H54 (cell line): ENCODE results near the gene EIF3L.
"Not testable (repeated sequence)": the region's sequence is repeated elsewhere in the genome, so short reads cannot be mapped to it uniquely, and the experiment has no call there.

Experiments used
- DNase-seq: peaks from one replicate; pipeline ENCODE4 v3.0.0; 2011; ENCODE audit warnings: low spot score, mixed read lengths; ENCODE audit not compliant: insufficient read length
- FAIRE-seq: peaks from 3 replicates; lab custom pipeline; 2011; peaks lifted over from hg19 to GRCh38; lab: Jason Lieb, UNC
- POLR2A ChIP-seq: IDR thresholded peaks from 2 replicates; pipeline ENCODE4 v1.6.1; 2011; ENCODE audit warnings: low read depth, mild to moderate bottlenecking, low read length

EIF3L gene

DNA sequence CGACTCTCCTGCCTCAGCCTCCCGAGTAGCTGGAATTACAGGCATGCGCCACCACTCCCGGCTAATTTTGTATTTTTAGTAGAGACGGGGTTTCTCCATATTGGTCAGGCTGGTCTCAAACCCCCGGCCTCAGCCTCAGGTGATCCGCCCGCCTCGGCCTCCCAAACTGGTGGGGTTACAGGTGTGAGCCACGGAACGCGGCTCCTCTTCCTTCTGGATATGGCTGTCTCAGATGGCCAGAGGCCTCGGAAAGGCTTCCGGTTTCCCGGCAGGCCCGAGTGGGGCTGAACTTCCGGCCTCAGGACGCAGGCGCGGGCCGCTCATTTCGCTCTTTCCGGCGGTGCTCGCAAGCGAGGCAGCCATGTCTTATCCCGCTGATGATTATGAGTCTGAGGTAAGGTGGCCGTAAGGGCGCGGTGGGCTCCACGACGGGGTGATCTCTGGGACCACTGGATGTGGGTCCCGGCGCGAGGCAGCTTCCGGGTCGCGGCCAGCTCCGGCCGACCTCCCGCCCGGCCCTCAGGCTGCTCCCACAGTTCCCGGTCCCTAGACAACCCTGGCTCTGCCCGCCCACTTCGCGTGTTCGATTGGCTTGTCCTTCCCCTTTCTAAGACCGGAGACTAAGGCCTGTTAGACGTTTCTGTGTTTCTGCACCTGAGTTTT, at the start of gene EIF3L:
Gene EIF3L (plus strand): TSS at position 331 of the 663 bp plus-strand sequence. CDS start 31 bp downstream, at position 362.
- DNase-seq: peak; percentile 79
- peak; percentile 79 for TF ChIP-seq POLR2A
- no peak for FAIRE-seq

DNA sequence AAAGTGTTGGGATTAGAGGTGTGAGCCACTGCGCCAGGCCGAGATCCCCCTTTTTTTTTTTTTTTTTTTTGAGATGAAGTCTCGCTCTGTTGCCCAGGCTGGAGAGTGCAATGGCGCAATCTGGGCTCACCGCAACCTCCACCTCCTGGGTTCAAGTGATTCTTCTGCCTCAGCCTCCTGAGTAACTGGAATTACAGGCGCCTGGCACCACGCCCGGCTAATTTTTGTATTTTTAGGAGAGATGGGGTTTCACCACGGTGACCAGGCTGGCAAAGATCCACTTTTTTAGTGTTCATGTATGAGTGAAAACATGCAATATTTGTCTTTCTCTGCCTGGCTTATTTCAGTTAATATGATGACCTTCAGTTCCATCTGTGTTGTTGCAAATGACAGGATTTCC, 49.2 kb upstream of the EIF3L start:
- not testable (repeated sequence) for FAIRE-seq, DNase-seq

DNA sequence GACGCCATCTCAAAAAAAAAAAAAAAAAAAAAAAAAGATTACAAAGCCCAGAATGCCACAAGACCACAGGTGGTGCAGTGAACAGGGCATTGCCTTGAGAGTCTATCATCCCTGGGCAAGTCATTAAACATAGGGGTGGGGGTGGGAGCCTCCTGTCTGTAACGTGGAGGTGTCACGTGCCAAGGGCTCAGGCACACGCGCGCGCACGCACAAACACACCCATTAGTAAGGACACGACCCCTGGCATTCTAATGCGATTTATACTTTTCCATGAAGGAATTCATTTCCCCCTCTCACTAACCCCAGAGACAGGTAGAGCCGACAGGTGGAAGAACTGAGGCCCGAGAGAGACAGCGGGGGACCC, 47.3 kb upstream of the EIF3L start:
- TF ChIP-seq POLR2A: no peak
- FAIRE-seq (no peak), DNase-seq (no peak)

DNA sequence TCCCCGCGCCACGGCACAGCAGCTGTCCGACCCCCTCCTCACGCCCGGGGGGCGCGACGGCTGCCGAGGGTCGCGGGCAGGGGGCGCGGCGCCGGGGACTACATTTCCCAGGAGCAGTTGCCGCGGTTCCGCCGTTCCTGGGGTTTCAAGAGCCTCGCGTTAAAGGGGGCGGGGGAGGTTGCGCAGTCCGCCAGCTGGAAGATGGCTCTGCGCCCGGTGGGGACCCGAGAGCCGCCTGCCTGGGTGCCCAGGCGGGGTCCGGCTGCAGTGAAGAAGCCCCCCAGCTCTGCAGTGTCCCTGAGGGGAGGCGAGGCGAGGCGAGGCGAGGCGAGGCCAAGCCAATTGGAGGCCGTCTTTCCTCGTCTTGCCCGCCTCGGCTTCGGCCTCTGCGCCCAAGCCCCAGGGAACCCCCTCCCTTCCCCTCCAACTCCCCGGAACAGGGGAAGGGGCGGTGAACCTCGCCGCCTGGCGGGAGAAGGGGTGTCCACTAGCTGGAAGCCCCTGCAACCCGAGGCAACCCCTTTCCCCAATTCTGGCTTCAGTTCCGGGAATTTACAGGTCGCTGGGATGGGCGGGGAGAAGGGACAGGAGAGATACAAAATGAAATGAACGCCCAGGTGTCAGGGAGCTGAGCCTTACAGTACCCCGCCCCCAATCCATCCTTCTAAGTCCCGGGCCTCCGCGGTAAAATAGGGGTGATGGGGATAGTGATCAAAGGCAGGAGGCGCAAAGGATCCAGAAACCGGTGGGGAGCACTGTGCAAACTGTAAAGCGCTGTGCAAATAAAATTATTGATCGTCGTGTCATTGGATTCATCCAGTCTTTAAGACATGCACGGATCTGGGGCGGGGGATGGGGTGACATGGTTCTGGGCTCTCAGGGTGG, 46.7 kb upstream of the EIF3L start:
- DNase-seq (no peak), FAIRE-seq (no peak)
- no peak for TF ChIP-seq POLR2A

DNA sequence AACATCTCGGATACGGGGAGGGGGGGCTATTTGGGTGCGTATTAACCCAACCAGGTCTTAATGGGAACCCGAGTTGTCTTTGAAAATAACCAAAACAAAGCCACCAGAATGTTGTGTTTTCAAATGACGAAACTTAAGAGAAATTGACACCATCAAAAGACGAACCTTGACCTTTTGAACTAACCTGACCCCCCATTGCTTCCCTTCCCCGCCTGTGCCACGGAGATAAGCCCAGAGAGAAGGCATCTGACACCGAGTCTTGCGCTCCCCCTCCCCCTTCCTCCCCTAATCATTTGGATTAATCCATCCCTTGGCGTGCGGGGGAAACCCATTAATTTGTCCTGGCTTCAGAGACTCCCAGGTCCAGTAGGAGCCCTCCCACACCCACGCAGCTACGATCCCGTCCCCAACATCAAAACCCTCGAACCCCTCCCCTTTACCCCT, 46.0 kb upstream of the EIF3L start:
- DNase-seq (no peak), FAIRE-seq (no peak)
- no peak for TF ChIP-seq POLR2A

DNA sequence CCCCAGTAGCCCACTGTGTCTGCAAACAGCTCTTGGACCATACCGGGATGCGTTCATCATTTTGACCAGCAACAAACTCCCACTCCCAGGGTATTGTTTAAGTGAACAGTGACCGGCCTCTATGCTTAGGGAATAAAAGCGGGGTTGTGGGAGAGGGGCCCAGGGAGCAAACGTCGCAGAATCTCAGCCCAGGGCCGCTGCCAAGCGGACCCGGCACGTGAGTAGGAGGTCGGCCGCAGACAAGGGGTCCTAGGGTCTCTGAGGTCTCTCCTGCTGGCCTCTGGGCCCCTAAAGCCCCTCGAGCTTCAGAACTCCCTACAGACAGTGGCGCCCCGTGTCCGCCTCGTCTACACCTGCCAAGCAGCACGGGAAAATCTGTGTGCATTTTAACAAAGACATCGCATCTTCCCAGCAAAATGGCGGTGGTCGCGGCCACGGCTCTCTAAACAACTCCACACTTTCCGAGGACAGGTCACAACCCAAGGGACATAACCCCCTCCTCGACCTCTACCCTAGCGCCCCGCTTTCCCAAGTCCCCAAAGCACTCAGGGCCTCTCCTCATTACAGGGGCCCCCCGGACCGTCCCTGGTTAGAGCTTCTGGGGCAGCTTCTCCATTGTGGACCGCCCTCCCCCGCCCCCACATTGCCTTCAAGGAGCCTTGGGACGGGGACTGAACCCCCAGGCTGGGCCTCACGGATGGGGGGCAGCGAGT, 45.4 kb upstream of the EIF3L start:
- TF ChIP-seq POLR2A: no peak
- DNase-seq (no peak), FAIRE-seq (no peak)

DNA sequence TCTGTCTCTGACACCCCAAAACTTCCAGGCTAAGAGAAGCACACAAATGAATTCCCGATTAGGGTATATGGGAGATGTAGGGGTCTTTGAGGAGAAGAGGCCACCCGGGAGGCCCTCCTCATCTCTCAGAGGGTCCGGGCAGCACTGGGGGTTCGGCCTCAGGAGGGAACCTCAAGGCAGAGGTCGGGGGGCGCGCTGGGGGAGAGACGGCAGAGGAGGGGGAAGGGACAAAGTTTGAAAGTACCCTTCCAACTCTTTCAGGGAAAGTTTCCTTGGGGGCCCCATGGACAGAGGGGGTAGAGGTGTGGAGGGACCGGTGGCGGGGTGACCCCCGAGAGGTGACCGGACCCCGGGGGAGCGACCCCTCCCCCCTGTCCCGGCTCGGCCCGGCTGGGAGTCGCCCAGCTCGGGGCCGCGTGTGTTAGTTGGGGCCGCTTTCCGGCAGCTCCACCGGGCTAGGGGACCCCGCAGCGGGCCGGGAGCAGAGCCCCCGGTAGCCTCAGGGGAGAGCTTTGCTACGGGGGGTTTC, 44.8 kb upstream of the EIF3L start:
- no peak for FAIRE-seq
- TF ChIP-seq POLR2A: no peak
- no peak for DNase-seq

DNA sequence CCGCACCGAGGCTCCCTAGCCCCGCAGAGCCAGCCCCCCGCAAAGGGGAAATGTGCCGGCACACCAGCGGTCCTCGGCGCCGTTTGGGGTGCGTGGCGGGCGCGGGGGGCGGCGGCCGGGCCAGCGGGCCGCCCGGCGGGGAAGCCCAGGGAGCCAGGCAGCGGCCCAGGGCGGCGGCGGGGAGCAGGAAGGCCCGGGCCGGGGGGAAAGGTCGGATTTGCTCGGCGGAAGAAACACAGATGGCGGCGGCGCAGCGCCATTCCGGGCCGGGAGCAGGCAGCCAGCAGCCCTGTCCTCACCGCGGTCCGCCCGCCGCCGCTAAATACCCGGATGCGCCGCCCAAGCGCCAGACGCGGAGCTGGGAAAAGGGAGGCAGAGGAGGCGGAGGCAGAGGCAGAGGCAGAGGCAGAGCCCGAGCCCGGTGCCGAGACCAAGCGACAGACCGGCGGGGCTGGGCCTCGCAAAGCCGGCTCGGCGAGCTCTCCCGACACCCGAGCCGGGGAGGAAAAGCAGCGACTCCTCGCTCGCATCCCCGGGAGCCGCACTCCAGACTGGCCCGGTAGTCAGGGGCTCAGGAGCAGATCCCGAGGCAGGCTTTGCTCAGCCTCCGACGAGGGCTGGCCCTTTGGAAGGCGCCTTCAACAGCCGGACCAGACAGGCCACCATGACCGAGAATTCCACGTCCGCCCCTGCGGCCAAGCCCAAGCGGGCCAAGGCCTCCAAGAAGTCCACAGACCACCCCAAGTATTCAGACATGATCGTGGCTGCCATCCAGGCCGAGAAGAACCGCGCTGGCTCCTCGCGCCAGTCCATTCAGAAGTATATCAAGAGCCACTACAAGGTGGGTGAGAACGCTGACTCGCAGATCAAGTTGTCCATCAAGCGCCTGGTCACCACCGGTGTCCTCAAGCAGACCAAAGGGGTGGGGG, 44.1 kb upstream of the EIF3L start:
- no peak; the same call in 1 of the 2 replicates for TF ChIP-seq POLR2A
- DNase-seq (no peak), FAIRE-seq (no peak)

DNA sequence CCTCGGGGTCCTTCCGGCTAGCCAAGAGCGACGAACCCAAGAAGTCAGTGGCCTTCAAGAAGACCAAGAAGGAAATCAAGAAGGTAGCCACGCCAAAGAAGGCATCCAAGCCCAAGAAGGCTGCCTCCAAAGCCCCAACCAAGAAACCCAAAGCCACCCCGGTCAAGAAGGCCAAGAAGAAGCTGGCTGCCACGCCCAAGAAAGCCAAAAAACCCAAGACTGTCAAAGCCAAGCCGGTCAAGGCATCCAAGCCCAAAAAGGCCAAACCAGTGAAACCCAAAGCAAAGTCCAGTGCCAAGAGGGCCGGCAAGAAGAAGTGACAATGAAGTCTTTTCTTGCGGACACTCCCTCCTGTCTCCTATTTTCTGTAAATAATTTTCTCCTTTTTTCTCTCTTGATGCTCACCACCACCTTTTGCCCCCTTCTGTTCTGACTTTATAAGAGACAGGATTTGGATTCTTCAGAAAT, 43.4 kb upstream of the EIF3L start:
- FAIRE-seq (no peak), DNase-seq (no peak)
- TF ChIP-seq POLR2A: no peak

DNA sequence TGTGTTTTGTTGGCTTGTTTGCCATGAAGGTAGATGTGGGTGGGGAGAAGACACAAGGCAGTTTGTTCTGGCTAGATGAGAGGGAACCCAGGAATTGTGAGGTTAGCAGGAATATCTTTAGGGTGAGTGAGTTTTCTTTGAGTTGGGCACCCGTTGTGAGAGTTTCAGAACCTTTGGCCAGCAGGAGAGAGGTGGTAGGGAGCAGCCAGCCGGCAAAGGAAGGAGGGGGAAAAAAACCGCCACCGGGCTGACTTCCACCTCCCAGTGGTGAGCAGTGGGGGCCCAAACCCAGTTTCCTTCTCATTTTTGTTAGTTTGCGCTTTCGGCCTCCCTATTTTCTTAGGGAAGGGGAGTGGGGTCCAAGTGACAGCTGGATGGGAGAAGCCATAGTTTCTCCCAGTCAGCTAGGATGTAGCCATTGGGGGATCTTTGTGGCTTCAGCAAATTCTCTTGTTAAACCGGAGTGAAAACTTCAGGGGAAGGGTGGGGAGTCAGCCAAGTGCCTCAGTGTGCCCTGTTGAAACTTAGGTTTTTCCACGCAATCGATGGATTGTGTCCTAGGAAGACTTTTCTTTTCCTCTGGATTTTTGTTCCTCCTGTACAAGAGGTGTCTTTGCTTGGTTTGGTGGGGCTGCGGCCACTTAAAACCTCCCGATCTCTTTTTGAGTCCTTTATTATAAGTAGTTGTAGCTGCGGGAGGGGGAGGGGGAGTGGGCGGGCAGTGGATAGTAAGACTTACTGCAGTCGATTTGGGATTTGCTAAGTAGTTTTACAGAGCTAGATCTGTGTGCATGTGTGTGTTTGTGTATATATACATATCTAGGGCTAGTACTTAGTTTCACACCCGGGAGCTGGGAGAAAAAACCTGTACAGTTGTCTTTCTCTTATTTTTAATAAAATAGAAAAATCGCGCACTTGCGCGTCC, 42.5 kb upstream of the EIF3L start:
- no peak for TF ChIP-seq POLR2A
- FAIRE-seq (no peak), DNase-seq (no peak)

DNA sequence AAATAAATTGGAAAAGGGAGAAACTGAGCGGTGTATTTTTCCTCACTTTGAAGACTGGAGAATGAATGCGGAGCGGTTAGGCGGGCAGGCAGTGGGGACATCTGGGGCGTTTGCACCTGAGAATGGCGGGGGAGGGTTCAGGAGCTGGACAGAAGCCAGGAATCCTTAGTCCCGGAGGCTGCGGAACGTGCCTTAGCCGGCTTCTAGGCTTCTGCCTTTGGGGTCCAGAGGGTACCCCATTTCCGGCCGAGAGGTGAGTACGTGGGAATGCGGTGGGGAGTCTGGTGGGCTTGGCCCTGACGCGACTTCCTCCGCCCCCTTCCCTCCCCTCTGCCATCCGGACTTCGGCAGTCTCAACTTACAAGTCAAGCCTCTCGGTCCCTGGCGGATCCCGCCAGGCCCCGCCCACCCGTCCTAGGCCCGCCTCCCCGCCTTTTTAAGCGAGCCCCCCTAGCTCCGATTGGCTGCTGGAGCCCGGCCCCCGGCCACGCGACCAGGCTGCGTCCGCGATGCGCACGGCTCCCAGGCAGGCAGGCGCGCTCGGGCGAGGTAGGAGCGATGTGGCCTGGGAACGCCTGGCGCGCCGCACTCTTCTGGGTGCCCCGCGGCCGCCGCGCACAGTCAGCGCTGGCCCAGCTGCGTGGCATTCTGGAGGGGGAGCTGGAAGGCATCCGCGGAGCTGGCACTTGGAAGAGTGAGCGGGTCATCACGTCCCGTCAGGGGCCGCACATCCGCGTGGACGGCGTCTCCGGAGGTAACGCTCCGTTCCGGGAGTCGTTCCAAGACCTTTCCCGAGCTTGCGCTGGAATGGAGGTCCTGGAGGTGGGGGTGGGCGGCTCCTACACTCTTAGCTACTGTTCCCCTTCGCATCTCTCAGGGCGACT, 41.6 kb upstream of the EIF3L start, which contains the start of gene GCAT:
Gene GCAT (plus strand): TSS at position 525 of the 884 bp plus-strand sequence. CDS start 34 bp downstream, at position 559.
- FAIRE-seq: no peak
- peak; percentile 67 for TF ChIP-seq POLR2A

More for the DNA sequence above, 41.6 kb upstream of the EIF3L start, which contains the start of gene GCAT:
- DNase-seq: peak; percentile 94
